Fibroblast of lung (primary cell): ENCODE data around the gene PRR7.

Source experiments
- EZH2 ChIP-seq: IDR thresholded peaks from 2 replicates; pipeline ENCODE4 v1.5.1; 2012; ENCODE audit warnings: low read length, control low read depth, mild to moderate bottlenecking; ENCODE audit errors: missing control alignments
- TF ChIP-seq, protein P1 (sequence below), 2 donors: IDR thresholded peaks in 1 of 2; conservative IDR thresholded peaks in 1 of 2; 1 replicate in 1 of 2; 2 replicates in 1 of 2; pipeline ENCODE4 v1.5.1; 2011 to 2012; ENCODE audit warnings: low read length in 2 of 2, control low read depth in 1 of 2, inconsistent platforms in 1 of 2, low read depth in 1 of 2, mild to moderate bottlenecking in 1 of 2

GRCh38 chr5:177456976-177457851 lies 10.6 kb downstream of the PRR7 start:
- TF ChIP-seq, protein P1, sequence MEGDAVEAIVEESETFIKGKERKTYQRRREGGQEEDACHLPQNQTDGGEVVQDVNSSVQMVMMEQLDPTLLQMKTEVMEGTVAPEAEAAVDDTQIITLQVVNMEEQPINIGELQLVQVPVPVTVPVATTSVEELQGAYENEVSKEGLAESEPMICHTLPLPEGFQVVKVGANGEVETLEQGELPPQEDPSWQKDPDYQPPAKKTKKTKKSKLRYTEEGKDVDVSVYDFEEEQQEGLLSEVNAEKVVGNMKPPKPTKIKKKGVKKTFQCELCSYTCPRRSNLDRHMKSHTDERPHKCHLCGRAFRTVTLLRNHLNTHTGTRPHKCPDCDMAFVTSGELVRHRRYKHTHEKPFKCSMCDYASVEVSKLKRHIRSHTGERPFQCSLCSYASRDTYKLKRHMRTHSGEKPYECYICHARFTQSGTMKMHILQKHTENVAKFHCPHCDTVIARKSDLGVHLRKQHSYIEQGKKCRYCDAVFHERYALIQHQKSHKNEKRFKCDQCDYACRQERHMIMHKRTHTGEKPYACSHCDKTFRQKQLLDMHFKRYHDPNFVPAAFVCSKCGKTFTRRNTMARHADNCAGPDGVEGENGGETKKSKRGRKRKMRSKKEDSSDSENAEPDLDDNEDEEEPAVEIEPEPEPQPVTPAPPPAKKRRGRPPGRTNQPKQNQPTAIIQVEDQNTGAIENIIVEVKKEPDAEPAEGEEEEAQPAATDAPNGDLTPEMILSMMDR (conservative IDR thresholded peaks at IDR 0.05 in 1 of 2, IDR thresholded peaks at IDR 0.05 in 1 of 2; ENCODE audit: low read depth in 1 of 2, low read length in 2 of 2) = peak; percentile 50 to 68
- TF ChIP-seq EZH2 = no peak
